IMR-90 (cell line): ENCODE data around the gene RASGRF2. TPM values are rescaled to one million over a fixed set of nuclear protein-coding genes. Genes with fewer than 3 reads are reported as not detected.

Source experiments
- ATAC-seq: fragments of 200-7000 bp; cut with Tn5 transposase; 2 replicates; pipeline ENCODE4 v1.9.1; 2020; ENCODE audit warnings: low read depth, mild to moderate bottlenecking, moderate library complexity
- BruUV-seq: library from RNA; stranded (reverse); fragments of 400-500 nt; replicated peaks from 2 replicates; lab custom pipeline; 2021; lab: Mats Ljungman, UMichigan
- CTCF ChIA-PET: fragments of 300-600 bp; formaldehyde crosslinking; extraction: SDS; loops from one replicate; lab custom pipeline; 2021; ENCODE audit warnings: antibody characterized with exemption; lab: Yijun Ruan, JAX
- POLR2A ChIA-PET: fragments of 300-600 bp; sonication (Branson Sonifier 250); formaldehyde crosslinking; loops from one replicate; lab custom pipeline; 2022; ENCODE audit warnings: antibody characterized with exemption; ENCODE audit not compliant: unreplicated experiment; lab: Charles Lee
- DNase-seq: peaks from one replicate; pipeline ENCODE4 v3.0.0; 2013
- H2AFZ ChIP-seq: replicated peaks from 2 replicates; pipeline ENCODE3; 2013; ENCODE audit warnings: low read length, mild to moderate bottlenecking; ENCODE audit not compliant: poor library complexity
- H2AK5ac ChIP-seq: 2 replicates; pipeline ENCODE4 v1.6.1; 2013; ENCODE audit warnings: low read depth, low read length, inconsistent platforms
- H2AK9ac ChIP-seq: replicated peaks from 2 replicates; pipeline ENCODE3; 2013; ENCODE audit warnings: mild to moderate bottlenecking, low read depth, low read length, moderate library complexity; ENCODE audit not compliant: poor library complexity
- H2BK120ac ChIP-seq: 2 replicates; pipeline ENCODE4 v1.6.1; 2013; ENCODE audit warnings: low read depth, low read length, inconsistent platforms
- H2BK15ac ChIP-seq: 3 replicates; pipeline ENCODE4 v1.6.1; 2013; ENCODE audit warnings: low read depth, low read length, inconsistent platforms
- H2BK20ac ChIP-seq: 2 replicates; pipeline ENCODE4 v1.6.1; 2013; ENCODE audit warnings: low read depth, mild to moderate bottlenecking, inconsistent platforms, low read length, moderate library complexity
- H2BK5ac ChIP-seq: 2 replicates; pipeline ENCODE4 v1.6.1; 2013; ENCODE audit warnings: mild to moderate bottlenecking, low read depth, low read length, inconsistent platforms; ENCODE audit not compliant: poor library complexity, severe bottlenecking
- H3K14ac ChIP-seq: replicated peaks from 2 replicates; pipeline ENCODE4 v1.6.1; 2013; ENCODE audit warnings: low read depth, low read length, inconsistent platforms
- H3K18ac ChIP-seq: 2 replicates; pipeline ENCODE4 v1.6.1; 2013; ENCODE audit warnings: low read depth, low read length, control low read depth
- H3K23ac ChIP-seq: 2 replicates; pipeline ENCODE4 v1.6.1; 2013; ENCODE audit warnings: low read depth, low read length, inconsistent platforms
- H3K27ac ChIP-seq: 2 replicates; pipeline ENCODE4 v1.5.1; 2013; ENCODE audit warnings: mild to moderate bottlenecking, control low read depth, low read length; ENCODE audit not compliant: insufficient read depth
- H3K27me3 ChIP-seq: 2 replicates; pipeline ENCODE4 v1.6.1; 2013; ENCODE audit warnings: low read length; ENCODE audit not compliant: control insufficient read depth, insufficient read depth
- H3K36me3 ChIP-seq: 2 replicates; pipeline ENCODE4 v1.6.1; 2013; ENCODE audit warnings: low read length, mixed read lengths; ENCODE audit not compliant: control insufficient read depth, insufficient read depth
- H3K4ac ChIP-seq: 2 replicates; pipeline ENCODE4 v1.6.1; 2013; ENCODE audit warnings: low read depth, low read length, inconsistent platforms
- H3K4me1 ChIP-seq: 2 replicates; pipeline ENCODE4 v1.6.1; 2013; ENCODE audit warnings: low read length, mixed read lengths; ENCODE audit not compliant: control insufficient read depth, insufficient read depth
- H3K4me2 ChIP-seq: 2 replicates; pipeline ENCODE4 v1.6.1; 2013; ENCODE audit warnings: low read depth, mild to moderate bottlenecking, control low read depth, low read length, moderate library complexity
- H3K4me3 ChIP-seq: 2 replicates; pipeline ENCODE4 v1.5.1; 2013; ENCODE audit warnings: low read depth, mild to moderate bottlenecking, control low read depth, low read length, moderate library complexity; ENCODE audit not compliant: insufficient read depth
- H3K56ac ChIP-seq: 2 replicates; pipeline ENCODE4 v1.6.1; 2013; ENCODE audit warnings: low read length, inconsistent platforms; ENCODE audit not compliant: insufficient read depth; ENCODE audit errors: extremely low read depth
- H3K79me1 ChIP-seq, 2 experiments: 2 replicates each; pipeline ENCODE4 v1.6.1; 2013; ENCODE audit warnings: low read length in 2 of 2, inconsistent platforms in 1 of 2, low read depth in 1 of 2
- H3K9ac ChIP-seq: 2 replicates; pipeline ENCODE4 v1.6.1; 2013; ENCODE audit warnings: low read depth, low read length, control low read depth
- H3K9me1 ChIP-seq: 2 replicates; pipeline ENCODE4 v1.6.1; 2013; ENCODE audit warnings: low read length, inconsistent platforms; ENCODE audit not compliant: insufficient read depth
- H3K9me3 ChIP-seq: 2 replicates; pipeline ENCODE4 v1.6.1; 2013; ENCODE audit warnings: low read length; ENCODE audit not compliant: control insufficient read depth, insufficient read depth
- H4K20me1 ChIP-seq: 2 replicates; pipeline ENCODE4 v1.6.1; 2013; ENCODE audit warnings: low read length, inconsistent platforms; ENCODE audit not compliant: insufficient read depth
- H4K5ac ChIP-seq: 2 replicates; pipeline ENCODE4 v1.6.1; 2013; ENCODE audit warnings: mild to moderate bottlenecking, low read depth, low read length, control low read depth
- H4K8ac ChIP-seq, 2 experiments: 2 replicates each; pipeline ENCODE4 v1.6.1; 2013; ENCODE audit warnings: low read depth in 2 of 2, low read length in 2 of 2, control low read depth in 1 of 2, inconsistent platforms in 1 of 2
- H4K91ac ChIP-seq: 2 replicates; pipeline ENCODE4 v1.6.1; 2013; ENCODE audit warnings: low read depth, low read length, inconsistent platforms; ENCODE audit not compliant: insufficient read depth
- BHLHE40 ChIP-seq: fragments of 150-350 bp; IDR thresholded peaks from 2 replicates; pipeline ENCODE4 v1.6.1; 2016; ENCODE audit warnings: mild to moderate bottlenecking, low read depth, low read length
- CEBPB ChIP-seq: IDR thresholded peaks from 2 replicates; pipeline ENCODE4 v1.6.1; 2012; ENCODE audit warnings: low read depth, low read length, improper control_type of control experiment
- CHD1 ChIP-seq: IDR thresholded peaks from 2 replicates; pipeline ENCODE4 v1.6.1; 2012; ENCODE audit warnings: low read depth, low read length, improper control_type of control experiment
- FOS ChIP-seq: fragments of 150-350 bp; IDR thresholded peaks from 2 replicates; pipeline ENCODE4 v1.6.1; 2016; ENCODE audit warnings: low read depth, low read length
- MAFK ChIP-seq: IDR thresholded peaks from 2 replicates; pipeline ENCODE4 v1.6.1; 2012; ENCODE audit warnings: low read depth, low read length, improper control_type of control experiment
- MAZ ChIP-seq: IDR thresholded peaks from 2 replicates; pipeline ENCODE4 v1.6.1; 2012; ENCODE audit warnings: low read depth, mild to moderate bottlenecking, low read length, improper control_type of control experiment, moderate library complexity, borderline replicate concordance
- MXI1 ChIP-seq: IDR thresholded peaks from 2 replicates; pipeline ENCODE4 v1.6.1; 2012; ENCODE audit warnings: low read depth, mild to moderate bottlenecking, low read length, moderate library complexity, borderline replicate concordance
- NFE2L2 ChIP-seq: fragments of 150-350 bp; IDR thresholded peaks from 2 replicates; pipeline ENCODE4 v1.6.1; 2016; ENCODE audit warnings: low read depth, mild to moderate bottlenecking, low read length
- POLR2A ChIP-seq: IDR thresholded peaks from 2 replicates; pipeline ENCODE4 v1.6.1; 2012; ENCODE audit warnings: mild to moderate bottlenecking, low read depth, low read length
- RAD21 ChIP-seq: IDR thresholded peaks from 2 replicates; pipeline ENCODE4 v1.6.1; 2012; ENCODE audit warnings: low read length, improper control_type of control experiment
- RCOR1 ChIP-seq: IDR thresholded peaks from 2 replicates; pipeline ENCODE4 v1.6.1; 2012; ENCODE audit warnings: mild to moderate bottlenecking, low read length, improper control_type of control experiment; ENCODE audit not compliant: insufficient replicate concordance
- RFX5 ChIP-seq: IDR thresholded peaks from 2 replicates; pipeline ENCODE4 v1.8.0; 2012; ENCODE audit warnings: low read depth, mild to moderate bottlenecking, low read length, moderate library complexity
- SMC3 ChIP-seq: fragments of 150-350 bp; IDR thresholded peaks from 2 replicates; pipeline ENCODE4 v1.6.1; 2016; ENCODE audit warnings: low read depth, mild to moderate bottlenecking, antibody characterized with exemption, low read length, moderate library complexity
- WGBS, 2 experiments: methylation state at CpG; one replicate each; pipeline versions ENCODE4 v1.1.5 to v1.1.7; 2013; ENCODE audit warnings: missing lambda C conversion rate in 2 of 2; ENCODE audit not compliant: insufficient read length in 1 of 2; ENCODE audit errors: extremely low coverage in 2 of 2; 5-methylcytosine and 5-hydroxymethylcytosine counted together
- dilution Hi-C: fragments of 300-500 bp; cut with HindIII; formaldehyde crosslinking; loops from one replicate; pipeline ENCODE4 v1.14.3; 2018; ENCODE audit warnings: low sequenced_read_pairs; ENCODE audit not compliant: unreplicated experiment
- in situ Hi-C: fragments of 300-500 bp; cut with MboI; formaldehyde crosslinking; loops from 3 replicates; pipeline ENCODE4 v1.14.3; 2019; ENCODE audit warnings: low sequenced_read_pairs, inconsistent platforms, mixed read lengths
- intact Hi-C: fragments of 100-400 bp; cut with micrococcal nuclease; formaldehyde crosslinking; loops from 2 replicates; pipeline ENCODE4 v1.10.0; 2022
- polyA plus RNA-seq, 3 experiments: library from polyadenylated mRNA; depleted of rRNA; stranded (reverse); fragments of >200 nt; gene quantifications; 2 replicates each; pipeline ENCODE4 v1.2.3, GENCODE V29; 2012; ENCODE audit warnings: low replicate concordance in 1 of 3
- total RNA-seq: library from RNA; depleted of rRNA; stranded (reverse); fragments of >200 nt; gene quantifications from 2 replicates; pipeline ENCODE4 v1.2.3, GENCODE V29; 2012
- TF ChIP-seq, protein P1 (sequence below): conservative IDR thresholded peaks from 2 replicates; pipeline ENCODE4 v1.5.1; 2012; ENCODE audit warnings: mild to moderate bottlenecking, low read depth, low read length, improper control_type of control experiment
- TF ChIP-seq, protein P2 (sequence below): fragments of 150-350 bp; IDR thresholded peaks from 2 replicates; pipeline ENCODE4 v1.6.1; 2016; ENCODE audit warnings: low read depth, mild to moderate bottlenecking, low read length, moderate library complexity, borderline replicate concordance

Gene RASGRF2
- total and polyA plus RNA-seq, 2 of the 4 experiments (the other 2 are of a cell fraction), result 2.9 to 5.0 TPM

GRCh38 chr5:81145329-81145935, 185.3 kb downstream of the RASGRF2 start:
- DNase-seq (no peak), ATAC-seq (no peak)
- Histone ChIP-seq H3K27me3 (no peaks in the 10 kb centered on the region), H3K79me1 (peaks cover 3 to 20% of the 10 kb centered on the region in 2 experiments; a peak in 3 of 4 replicates), H3K14ac (no peak overlapping the region), H3K9me1 (peaks cover 3% of the 10 kb centered on the region), H3K36me3 (no peaks in the 10 kb centered on the region), H3K27ac (no peak overlapping the region), H4K20me1 (peaks cover 6% of the 10 kb centered on the region; the same call in 1 of the 2 replicates), H2AFZ (no peak overlapping the region), H3K4me2 (no peak overlapping the region), H2AK5ac (no peak overlapping the region), H4K5ac (no peak overlapping the region), H2BK5ac (no peak overlapping the region), H4K91ac (no peak overlapping the region), H4K8ac (no peak overlapping the region), H2BK120ac (no peak overlapping the region), H3K4ac (no peak overlapping the region), H3K18ac (no peak overlapping the region), H3K9me3 (no peaks in the 10 kb centered on the region), H2AK9ac (no peak overlapping the region), H2BK15ac (no peak overlapping the region), H3K23ac (no peak overlapping the region), H2BK20ac (no peak overlapping the region), H3K4me1 (peaks cover 6% of the 10 kb centered on the region), H3K4me3 (no peak overlapping the region), H3K56ac (no peak overlapping the region), H3K9ac (no peak overlapping the region)
- ChIA-PET CTCF (interaction anchor here (1.3 kb wide), 1 partner anchor 11 kb away, joined by 5 read pairs; no protein-coding TSS in a partner anchor), POLR2A (no interaction called here)
- in situ Hi-C loops (no loop called here), dilution Hi-C loops (no loop called here), intact Hi-C loops (no loop called here)
- BruUV-seq, result no TSS peak
- 100% methylated on average over 1 of the region's 8 CpGs; no CpG with 5 or more reads in 1 of the 2 experiments for WGBS, 2 experiments
- TF ChIP-seq SMC3, result no peak
- TF ChIP-seq CHD1, result no peak
- no peak for TF ChIP-seq POLR2A
- TF ChIP-seq, protein P1, sequence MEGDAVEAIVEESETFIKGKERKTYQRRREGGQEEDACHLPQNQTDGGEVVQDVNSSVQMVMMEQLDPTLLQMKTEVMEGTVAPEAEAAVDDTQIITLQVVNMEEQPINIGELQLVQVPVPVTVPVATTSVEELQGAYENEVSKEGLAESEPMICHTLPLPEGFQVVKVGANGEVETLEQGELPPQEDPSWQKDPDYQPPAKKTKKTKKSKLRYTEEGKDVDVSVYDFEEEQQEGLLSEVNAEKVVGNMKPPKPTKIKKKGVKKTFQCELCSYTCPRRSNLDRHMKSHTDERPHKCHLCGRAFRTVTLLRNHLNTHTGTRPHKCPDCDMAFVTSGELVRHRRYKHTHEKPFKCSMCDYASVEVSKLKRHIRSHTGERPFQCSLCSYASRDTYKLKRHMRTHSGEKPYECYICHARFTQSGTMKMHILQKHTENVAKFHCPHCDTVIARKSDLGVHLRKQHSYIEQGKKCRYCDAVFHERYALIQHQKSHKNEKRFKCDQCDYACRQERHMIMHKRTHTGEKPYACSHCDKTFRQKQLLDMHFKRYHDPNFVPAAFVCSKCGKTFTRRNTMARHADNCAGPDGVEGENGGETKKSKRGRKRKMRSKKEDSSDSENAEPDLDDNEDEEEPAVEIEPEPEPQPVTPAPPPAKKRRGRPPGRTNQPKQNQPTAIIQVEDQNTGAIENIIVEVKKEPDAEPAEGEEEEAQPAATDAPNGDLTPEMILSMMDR, result no peak
- no peak for TF ChIP-seq MAFK
- TF ChIP-seq MXI1, result no peak
- TF ChIP-seq NFE2L2, result no peak
- TF ChIP-seq MAZ, result no peak
- TF ChIP-seq RAD21, result no peak
- no peak for TF ChIP-seq RCOR1
- TF ChIP-seq, protein P2, sequence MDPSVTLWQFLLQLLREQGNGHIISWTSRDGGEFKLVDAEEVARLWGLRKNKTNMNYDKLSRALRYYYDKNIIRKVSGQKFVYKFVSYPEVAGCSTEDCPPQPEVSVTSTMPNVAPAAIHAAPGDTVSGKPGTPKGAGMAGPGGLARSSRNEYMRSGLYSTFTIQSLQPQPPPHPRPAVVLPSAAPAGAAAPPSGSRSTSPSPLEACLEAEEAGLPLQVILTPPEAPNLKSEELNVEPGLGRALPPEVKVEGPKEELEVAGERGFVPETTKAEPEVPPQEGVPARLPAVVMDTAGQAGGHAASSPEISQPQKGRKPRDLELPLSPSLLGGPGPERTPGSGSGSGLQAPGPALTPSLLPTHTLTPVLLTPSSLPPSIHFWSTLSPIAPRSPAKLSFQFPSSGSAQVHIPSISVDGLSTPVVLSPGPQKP, result no peak
- no peak for TF ChIP-seq RFX5
- no peak for TF ChIP-seq CEBPB
- no peak for TF ChIP-seq FOS
- no peak for TF ChIP-seq BHLHE40
